Measurements from ENCODE around the gene KLHL24.
"Not testable (repeated sequence)": the region's sequence is repeated elsewhere in the genome, so short reads cannot be mapped to it uniquely, and the experiment has no call there.

Gene KLHL24, protein sequence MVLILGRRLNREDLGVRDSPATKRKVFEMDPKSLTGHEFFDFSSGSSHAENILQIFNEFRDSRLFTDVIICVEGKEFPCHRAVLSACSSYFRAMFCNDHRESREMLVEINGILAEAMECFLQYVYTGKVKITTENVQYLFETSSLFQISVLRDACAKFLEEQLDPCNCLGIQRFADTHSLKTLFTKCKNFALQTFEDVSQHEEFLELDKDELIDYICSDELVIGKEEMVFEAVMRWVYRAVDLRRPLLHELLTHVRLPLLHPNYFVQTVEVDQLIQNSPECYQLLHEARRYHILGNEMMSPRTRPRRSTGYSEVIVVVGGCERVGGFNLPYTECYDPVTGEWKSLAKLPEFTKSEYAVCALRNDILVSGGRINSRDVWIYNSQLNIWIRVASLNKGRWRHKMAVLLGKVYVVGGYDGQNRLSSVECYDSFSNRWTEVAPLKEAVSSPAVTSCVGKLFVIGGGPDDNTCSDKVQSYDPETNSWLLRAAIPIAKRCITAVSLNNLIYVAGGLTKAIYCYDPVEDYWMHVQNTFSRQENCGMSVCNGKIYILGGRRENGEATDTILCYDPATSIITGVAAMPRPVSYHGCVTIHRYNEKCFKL
- 136 to 162 reads per million in 2 donors for total RNA-seq

- DNase-seq, result peak; percentile 75 to 95 (median 87)
Measured at GRCh38 chr3:183635431-183636220, at the start of gene KLHL24. KLHL24 (plus strand) TSS chr3:183635623; CDS start chr3:183650357, 14,734 bp downstream.

GRCh38 chr3:183586477-183586876, 48.9 kb upstream of the KLHL24 start:
- peak in 2 of 5 experiments; percentile 5 to 63 for DNase-seq

- peak in 1 of 5 experiments; percentile 27 for DNase-seq
Measured at GRCh38 chr3:183587336-183587735, 48.1 kb upstream of the KLHL24 start.

GRCh38 chr3:183590442-183590841, 45.0 kb upstream of the KLHL24 start:
- no peak for DNase-seq

DNA sequence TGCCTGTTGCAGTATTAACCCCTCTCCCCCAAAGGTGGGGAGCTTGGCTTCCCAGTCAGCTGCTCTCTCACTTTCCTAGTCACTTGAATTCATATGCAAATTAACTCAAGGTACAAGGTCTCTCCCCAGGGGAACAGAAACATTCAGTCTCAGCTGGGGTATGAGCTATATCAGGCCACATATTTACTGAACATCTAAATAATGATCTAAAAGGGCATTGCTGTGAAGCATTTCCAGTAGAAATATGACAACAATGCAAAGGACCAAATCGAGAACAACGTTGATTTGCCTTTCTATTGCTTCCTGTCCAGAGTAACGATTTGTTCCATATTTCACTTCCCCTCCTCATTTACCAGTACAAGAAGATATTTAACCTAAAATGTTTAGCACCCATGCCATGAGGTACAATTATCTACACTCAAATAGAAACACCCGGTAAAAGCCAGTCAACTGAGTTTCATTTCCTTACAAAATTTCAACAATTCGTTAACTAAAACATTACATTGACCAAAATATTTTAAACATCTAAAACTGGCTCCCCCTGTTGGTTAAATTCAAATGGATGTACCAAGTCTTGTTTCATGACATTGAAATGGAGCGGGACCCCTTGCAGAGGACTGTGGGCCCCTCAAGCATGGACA, 43.4 kb upstream of the KLHL24 start:
- DNase-seq, result peak in 2 of 5 experiments; percentile 7 to 62

DNA sequence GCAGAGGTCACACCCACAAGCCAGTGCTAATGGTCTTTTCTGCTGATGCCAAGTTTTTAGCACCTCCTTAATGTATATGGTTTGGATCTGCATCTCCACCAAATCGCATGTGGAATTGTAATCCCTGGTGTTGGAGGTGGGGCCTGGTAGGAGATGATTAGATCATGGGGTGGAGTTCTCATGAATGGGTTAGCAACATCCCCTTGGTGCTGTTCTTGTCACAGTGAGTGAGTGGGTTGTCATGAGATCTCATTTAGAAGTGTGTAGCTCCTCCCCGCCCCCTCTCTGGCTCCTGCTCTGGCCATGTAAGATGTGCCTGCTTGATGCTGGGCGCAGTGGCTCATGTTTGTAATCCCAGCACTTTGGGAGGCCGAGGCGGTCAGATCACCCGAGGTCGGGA, 42.6 kb upstream of the KLHL24 start:
- no peak for DNase-seq

DNA sequence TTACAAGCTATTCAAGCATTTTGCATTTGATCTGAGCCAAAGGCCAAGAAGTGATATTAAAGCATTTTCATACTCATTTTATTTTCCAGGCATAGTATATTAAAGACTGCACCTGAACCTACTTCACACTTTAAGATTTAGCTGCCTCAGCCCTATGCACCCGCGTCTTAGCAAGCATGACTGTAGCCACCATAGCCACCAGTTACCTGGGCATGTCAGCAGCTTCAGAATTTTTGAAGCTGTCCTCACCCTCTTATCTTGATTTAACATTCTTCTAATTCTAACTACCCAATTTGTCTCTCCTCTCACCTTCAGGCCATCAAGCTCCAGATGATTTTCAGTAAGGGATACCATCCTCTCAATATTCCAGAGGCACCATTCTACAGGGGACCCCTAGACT, 40.8 kb upstream of the KLHL24 start:
- DNase-seq, result no peak

- no peak for DNase-seq
Measured at GRCh38 chr3:183597959-183598358, 37.5 kb upstream of the KLHL24 start.

DNA sequence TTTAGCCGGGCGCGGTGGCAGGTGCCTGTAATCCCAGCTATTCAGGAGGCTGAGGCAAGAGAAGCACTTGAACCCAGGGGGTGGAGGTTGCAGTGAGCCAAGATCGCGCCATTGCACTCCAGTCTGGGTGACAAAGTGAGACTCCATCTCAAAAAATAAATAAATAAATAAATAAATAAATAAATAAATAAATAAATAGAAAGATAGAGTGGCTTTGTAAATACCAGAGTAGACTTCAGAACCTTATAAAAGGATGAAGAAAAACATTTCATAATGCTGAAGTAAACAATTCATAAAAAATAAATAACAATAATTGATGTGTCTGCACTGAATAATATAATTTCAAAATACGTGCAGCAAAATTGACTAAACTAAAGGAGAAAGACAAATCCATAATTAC, 24.1 kb upstream of the KLHL24 start:
- not testable (repeated sequence) for DNase-seq

DNA sequence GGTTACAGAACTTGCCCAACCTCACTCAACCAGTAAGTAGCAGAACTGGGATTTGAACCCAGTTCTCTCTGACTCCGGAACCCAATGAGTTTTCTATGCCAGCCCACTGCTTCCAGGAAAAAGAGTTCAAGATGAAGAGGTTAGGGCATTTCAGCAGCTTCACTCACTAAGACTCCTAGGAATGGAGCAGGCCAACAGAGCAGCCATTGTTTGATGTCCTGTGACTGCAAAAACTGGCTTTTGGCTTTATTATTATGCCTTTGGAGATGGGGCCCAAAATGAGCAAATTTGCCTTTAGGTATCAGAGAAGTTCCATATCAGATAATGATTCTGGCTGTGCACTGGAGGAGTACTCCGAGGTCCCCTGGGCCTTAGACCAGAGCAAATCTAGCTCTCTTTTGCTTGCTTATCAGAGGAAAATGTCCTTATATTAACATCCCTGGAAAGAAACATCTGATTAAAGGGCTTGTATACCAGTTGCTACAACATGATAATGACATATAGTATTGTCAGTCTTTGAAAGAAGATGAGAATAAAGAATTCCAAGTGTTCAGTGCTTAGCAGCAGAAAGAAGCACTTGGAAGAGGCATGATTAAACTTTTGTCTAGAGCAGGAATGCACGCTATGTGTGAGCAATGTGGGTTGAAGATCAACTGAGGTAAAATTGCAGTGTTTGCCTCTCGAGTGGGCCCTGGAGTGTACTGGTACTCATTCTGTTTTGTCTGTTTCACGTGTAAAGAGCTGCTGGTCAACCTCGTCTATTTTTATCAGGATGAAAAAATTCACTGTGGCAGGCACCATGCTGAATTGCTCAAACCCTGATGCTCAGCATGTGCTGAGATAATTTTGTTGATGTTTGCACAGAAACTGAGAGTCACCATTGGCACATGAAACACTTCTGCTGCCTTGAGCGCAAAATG, 21.8 kb upstream of the KLHL24 start:
- no peak for DNase-seq

- DNase-seq, result no peak
Measured at GRCh38 chr3:183618542-183618941, 16.9 kb upstream of the KLHL24 start.

DNA sequence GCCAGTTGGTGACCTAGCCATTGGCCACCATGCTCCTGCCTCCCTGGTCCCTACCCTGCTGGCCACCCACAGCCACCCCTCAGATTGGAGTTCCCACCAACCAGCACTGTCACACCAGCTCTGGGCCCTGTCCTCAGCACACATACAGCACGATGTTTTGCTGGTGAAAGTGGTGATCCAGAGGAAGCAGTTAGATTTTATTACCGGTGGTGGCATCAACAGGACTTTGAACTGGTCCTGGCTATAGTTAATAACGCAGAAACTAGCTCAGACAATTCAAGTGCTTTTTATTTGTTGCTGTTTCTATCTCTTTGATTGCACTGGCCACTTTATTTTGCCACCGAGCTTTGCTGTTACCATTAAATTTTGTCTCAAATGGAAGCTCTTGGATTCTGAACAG, 16.4 kb upstream of the KLHL24 start:
- no peak for DNase-seq

DNA sequence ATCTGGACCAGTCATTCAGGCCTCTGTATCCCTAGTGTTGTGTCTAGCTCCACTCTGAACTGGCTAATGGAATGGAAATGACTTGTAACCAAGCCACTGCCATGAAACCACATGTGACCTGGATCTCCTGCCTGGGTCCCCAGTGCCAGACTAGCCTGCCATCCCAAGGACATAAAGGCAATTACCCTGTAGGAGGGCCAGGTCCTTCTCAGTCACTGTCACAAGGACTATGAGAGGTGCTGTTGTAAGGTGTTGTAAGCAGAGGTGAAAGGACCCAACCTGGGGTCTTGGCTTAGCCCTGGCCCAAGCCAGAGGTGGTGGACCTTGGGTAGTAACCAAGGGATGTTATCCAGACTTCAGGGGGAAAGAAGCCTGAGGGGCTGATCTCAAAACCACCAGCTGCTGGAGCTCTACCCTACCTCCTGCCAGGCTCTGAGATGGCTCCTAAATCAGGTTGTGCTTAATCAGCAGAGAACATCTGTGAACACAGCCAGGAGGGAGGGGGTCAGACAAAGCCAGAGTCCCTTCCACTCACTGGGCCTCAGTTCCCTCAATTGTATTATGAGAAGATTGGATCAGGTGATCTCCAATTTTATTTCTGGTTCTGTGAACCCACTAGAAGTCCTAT, 15.7 kb upstream of the KLHL24 start:
- DNase-seq, result no peak

- DNase-seq, result no peak
Measured at GRCh38 chr3:183620252-183620628, 15.2 kb upstream of the KLHL24 start.

GRCh38 chr3:183622473-183622872, 12.9 kb upstream of the KLHL24 start:
- not testable (repeated sequence) for DNase-seq

- no peak for DNase-seq
Measured at GRCh38 chr3:183626877-183627594, 8.4 kb upstream of the KLHL24 start.

DNA sequence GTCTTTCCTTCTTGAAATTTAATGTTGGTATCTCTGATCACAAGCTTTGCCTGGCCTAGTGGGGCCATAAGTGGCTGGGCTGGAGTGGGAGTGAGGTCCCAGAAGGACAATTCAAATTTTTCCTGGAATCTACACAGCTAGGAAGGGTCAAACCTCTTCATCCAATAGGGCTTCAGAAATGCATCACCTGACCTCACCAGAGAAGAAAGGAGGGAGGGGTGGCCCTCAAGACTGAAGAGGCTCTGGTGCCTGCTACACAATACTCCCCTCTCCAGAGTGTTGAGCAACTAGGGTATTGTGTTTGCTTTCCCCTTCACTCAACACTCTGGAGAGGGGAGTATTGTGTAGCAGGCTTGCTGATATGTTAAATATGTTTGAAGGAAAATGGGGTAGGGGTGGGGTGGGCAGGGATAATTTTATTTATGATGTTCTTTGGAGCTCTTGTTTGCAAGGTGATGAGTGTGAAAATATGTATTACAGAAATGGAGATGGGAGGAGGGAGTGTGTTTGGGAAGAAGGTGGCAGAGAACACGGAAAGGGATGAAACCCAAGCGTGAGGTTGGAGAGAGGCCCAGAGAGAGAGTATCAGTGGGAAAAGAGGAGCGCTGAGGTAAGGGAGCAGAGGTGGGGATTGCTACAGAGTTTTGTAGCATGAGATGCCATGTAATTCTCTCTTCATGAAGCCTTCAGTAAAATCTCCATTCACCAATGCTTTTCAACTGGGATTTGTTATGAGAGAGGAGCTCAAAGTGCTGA, 5.7 kb upstream of the KLHL24 start:
- DNase-seq, result no peak

DNA sequence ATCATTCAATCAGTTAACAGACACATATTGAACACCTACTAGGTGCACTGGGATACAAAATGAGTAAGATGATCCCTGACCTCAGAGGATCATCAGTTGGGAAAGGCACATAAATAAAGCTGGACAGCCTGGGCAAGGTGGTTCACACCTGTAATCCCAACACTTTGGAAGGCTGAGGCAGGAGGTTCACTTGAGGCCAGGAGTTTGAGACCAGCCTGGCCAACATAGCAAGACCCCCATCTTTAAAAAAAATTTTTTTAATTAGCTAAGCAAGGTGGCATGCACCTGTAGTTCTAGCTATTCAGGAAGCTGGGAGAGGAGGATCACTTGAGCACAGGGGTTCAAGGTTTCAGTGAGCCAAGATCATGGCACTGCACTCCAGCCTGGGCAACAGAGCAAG, 3.7 kb upstream of the KLHL24 start:
- DNase-seq, result no peak

- DNase-seq, result not testable (repeated sequence)
Measured at GRCh38 chr3:183632725-183633124, 2.7 kb upstream of the KLHL24 start.

DNA sequence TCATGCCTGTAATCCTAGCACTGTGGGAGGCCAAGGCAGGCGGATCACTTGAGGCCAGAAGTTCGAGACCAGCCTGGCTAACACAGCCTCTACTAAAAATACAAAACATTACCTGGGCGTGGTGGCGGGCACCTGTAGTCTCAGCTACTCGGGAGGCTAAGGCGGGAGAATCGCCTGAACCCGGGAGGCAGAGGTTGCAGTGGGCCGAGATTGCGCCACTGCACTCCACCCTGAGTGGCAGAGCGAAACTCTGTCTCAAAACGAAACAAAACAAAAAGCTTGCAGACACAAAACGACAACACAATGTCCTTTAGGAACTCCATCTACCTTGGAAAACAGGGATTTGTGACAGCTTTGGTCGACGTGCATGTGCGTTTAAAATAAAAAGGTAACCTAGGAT, 716 bp upstream of the KLHL24 start:
- DNase-seq, result peak in 1 of 5 experiments; percentile 24

Measured in T-helper 2 cell (primary cell).